GM12878 (cell line): Measurements from ENCODE around the gene B9D1.

Source experiments
- CBX3 ChIP-seq: fragments of 200-600 bp; sonication (generic); IDR thresholded peaks from 2 replicates; pipeline ENCODE4 v1.6.1; 2016; ENCODE audit warnings: low read depth, borderline replicate concordance
- CHD1 ChIP-seq: IDR thresholded peaks from 2 replicates; pipeline ENCODE4 v1.6.1; 2012; ENCODE audit warnings: low read depth, low read length, improper control_type of control experiment
- CHD4 ChIP-seq: fragments of 200-600 bp; sonication (generic); IDR thresholded peaks from 2 replicates; pipeline ENCODE4 v1.6.1; 2016; ENCODE audit warnings: mild to moderate bottlenecking
- EP300 ChIP-seq, 2 experiments: fragments of 150-350 bp in 1 of 2; IDR thresholded peaks; 2 replicates each; pipeline ENCODE4 v1.6.1; 2011 to 2012; ENCODE audit warnings: low read depth in 2 of 2, low read length in 2 of 2, borderline replicate concordance in 1 of 2, improper control_type of control experiment in 1 of 2, inconsistent platforms in 1 of 2; ENCODE audit not compliant: control insufficient read depth in 1 of 2
- EZH2 ChIP-seq: IDR thresholded peaks from 2 replicates; pipeline ENCODE4 v1.6.1; 2012; ENCODE audit warnings: low read depth, mild to moderate bottlenecking, control low read depth, inconsistent platforms, low read length, borderline replicate concordance; ENCODE audit not compliant: control insufficient read depth
- KAT2A ChIP-seq: conservative IDR thresholded peaks from 2 replicates; pipeline ENCODE4 v1.6.1; 2011; ENCODE audit warnings: low read depth, low read length; ENCODE audit not compliant: control insufficient read depth
- NFXL1 ChIP-seq: fragments of 450-650 bp; IDR thresholded peaks from 2 replicates; pipeline ENCODE4 v1.6.1; 2017; ENCODE audit warnings: antibody characterized with exemption, mild to moderate bottlenecking, borderline replicate concordance
- POLR2A ChIP-seq: IDR thresholded peaks from 2 replicates; pipeline ENCODE4 v1.6.1; 2011; ENCODE audit warnings: low read depth, mild to moderate bottlenecking, low read length
- RAD21 ChIP-seq: IDR thresholded peaks from 2 replicates; pipeline ENCODE4 v1.6.1; 2011; ENCODE audit warnings: mild to moderate bottlenecking, low read depth, low read length, moderate library complexity; ENCODE audit not compliant: insufficient read depth
- SMAD1 ChIP-seq: fragments of 450-650 bp; IDR thresholded peaks from 2 replicates; pipeline ENCODE4 v1.6.1; 2018; ENCODE audit warnings: mild to moderate bottlenecking, low read depth; ENCODE audit not compliant: partially characterized antibody
- SP1 ChIP-seq: IDR thresholded peaks from one replicate; pipeline ENCODE4 v1.6.1; 2011; ENCODE audit warnings: low read depth, low read length
- TF ChIP-seq, protein P1 (sequence below), 3 experiments: IDR thresholded peaks in 2 of 3; conservative IDR thresholded peaks in 1 of 3; 2 replicates each; pipeline ENCODE4 v1.5.1; 2011; ENCODE audit warnings: low read depth in 3 of 3, low read length in 3 of 3, mild to moderate bottlenecking in 3 of 3, control low read depth in 2 of 3, moderate library complexity in 2 of 3, inconsistent platforms in 1 of 3, mixed read lengths in 1 of 3; ENCODE audit not compliant: control insufficient read depth in 2 of 3, insufficient read depth in 1 of 3; ENCODE audit errors: extremely low read depth in 1 of 3

DNA sequence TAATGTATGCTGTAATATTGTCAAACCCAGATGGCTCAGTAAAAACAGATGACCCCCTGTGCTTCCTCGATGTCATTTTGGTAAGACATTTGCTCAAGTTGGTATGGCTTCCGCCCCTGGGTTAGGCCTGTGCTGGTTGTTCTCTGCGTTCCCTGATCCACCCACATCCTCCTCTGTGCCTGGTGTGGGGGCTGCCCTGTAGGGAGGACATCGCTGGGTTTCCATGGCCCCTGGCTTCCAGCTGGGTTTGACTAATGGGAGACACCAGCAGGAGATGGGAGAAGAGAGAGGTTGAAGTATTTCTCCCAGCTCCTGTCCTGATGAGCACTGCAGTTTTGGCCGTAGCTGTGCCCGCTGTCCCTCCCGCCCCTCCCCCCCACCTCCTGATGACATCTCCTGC lies 28.9 kb upstream of the B9D1 start:
- TF ChIP-seq CHD4 (no peak), NFXL1 (no peak), EZH2 (no peak), EP300 (IDR thresholded peaks at IDR 0.05; ENCODE audit: borderline replicate concordance in 1 of 2, control insufficient read depth in 1 of 2, low read depth in 2 of 2, low read length in 2 of 2) (no peak), SP1 (no peak), POLR2A (no peak), RAD21 (no peak), CBX3 (no peak), CHD1 (no peak), KAT2A (no peak), SMAD1 (no peak)
- TF ChIP-seq, protein P1, sequence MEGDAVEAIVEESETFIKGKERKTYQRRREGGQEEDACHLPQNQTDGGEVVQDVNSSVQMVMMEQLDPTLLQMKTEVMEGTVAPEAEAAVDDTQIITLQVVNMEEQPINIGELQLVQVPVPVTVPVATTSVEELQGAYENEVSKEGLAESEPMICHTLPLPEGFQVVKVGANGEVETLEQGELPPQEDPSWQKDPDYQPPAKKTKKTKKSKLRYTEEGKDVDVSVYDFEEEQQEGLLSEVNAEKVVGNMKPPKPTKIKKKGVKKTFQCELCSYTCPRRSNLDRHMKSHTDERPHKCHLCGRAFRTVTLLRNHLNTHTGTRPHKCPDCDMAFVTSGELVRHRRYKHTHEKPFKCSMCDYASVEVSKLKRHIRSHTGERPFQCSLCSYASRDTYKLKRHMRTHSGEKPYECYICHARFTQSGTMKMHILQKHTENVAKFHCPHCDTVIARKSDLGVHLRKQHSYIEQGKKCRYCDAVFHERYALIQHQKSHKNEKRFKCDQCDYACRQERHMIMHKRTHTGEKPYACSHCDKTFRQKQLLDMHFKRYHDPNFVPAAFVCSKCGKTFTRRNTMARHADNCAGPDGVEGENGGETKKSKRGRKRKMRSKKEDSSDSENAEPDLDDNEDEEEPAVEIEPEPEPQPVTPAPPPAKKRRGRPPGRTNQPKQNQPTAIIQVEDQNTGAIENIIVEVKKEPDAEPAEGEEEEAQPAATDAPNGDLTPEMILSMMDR (IDR thresholded peaks at IDR 0.05 in 2 of 3, conservative IDR thresholded peaks at IDR 0.05 in 1 of 3; ENCODE audit: control insufficient read depth in 2 of 3, extremely low read depth in 1 of 3, insufficient read depth in 1 of 3, low read depth in 3 of 3, low read length in 3 of 3) = no peak
